Lower lobe of right lung (tissue), 2 donors: ENCODE results near the gene GNMT. TPM values are rescaled to one million over a fixed set of nuclear protein-coding genes. Genes with fewer than 3 reads are reported as not detected.
A peak's percentile ranks its signal among the peaks of the same experiment; 100 is the strongest.

Experiments
- ATAC-seq, 2 donors: fragments of 200-7000 bp; cut with Tn5 transposase; one replicate each; pipeline ENCODE4 v1.9.1; 2020 to 2022; ENCODE audit warnings: mild to moderate bottlenecking in 2 of 2, moderate library complexity in 2 of 2
- DNase-seq: peaks from one replicate; pipeline ENCODE4 v3.0.0-alpha.2; 2020
- H3K27ac ChIP-seq: fragments of 200-600 bp; one replicate; pipeline ENCODE4 v1.8.0; 2022
- H3K27me3 ChIP-seq: fragments of 200-600 bp; one replicate; pipeline ENCODE4 v1.8.0; 2022; ENCODE audit warnings: low read depth
- H3K36me3 ChIP-seq: fragments of 200-600 bp; one replicate; pipeline ENCODE4 v1.8.0; 2022; ENCODE audit warnings: mild to moderate bottlenecking
- H3K4me1 ChIP-seq: fragments of 200-600 bp; one replicate; pipeline ENCODE4 v1.8.0; 2022
- H3K4me3 ChIP-seq: fragments of 200-600 bp; one replicate; pipeline ENCODE4 v1.8.0; 2022; ENCODE audit warnings: mild to moderate bottlenecking
- H3K9me3 ChIP-seq: fragments of 200-600 bp; one replicate; pipeline ENCODE4 v1.8.0; 2022
- CTCF ChIP-seq: fragments of 200-600 bp; IDR thresholded peaks from one replicate; pipeline ENCODE4 v1.8.0; 2022; ENCODE audit warnings: antibody characterized with exemption, mild to moderate bottlenecking
- intact Hi-C: fragments of 100-400 bp; cut with DNase I; formaldehyde crosslinking; loops from one replicate; pipeline ENCODE4 v1.11.0; 2022
- long read RNA-seq: library from polyadenylated mRNA; unstranded; transcript quantifications from one replicate; pipeline ENCODE4 v2.0.0, GENCODE V29; 2021
- total RNA-seq: library from RNA; stranded (reverse); fragmentation: NEBNext Ultra II Directional; extraction: Animal tissue kit (Norgen Biotek cat#: 25700); gene quantifications from one replicate; pipeline ENCODE4 v1.2.1, GENCODE V29; 2021
- donor health status: DM: no; HTN: yes; CAD: no; lungs with severe emphysema.

The GNMT gene
- total RNA-seq, result 2.4 TPM
- long read RNA-seq, partial matches to known transcripts, result 1 of 2 reads
- long read RNA-seq, other reads (novel, unspliced or antisense), result 0 of 2 reads

GRCh38 chr6:42960243-42961019 lies at the start of gene GNMT:
GNMT (plus strand) TSS chr6:42960754; CDS start chr6:42960768, 14 bp downstream.
- intact Hi-C loops, result no loop called here
- H3K27me3 ChIP-seq, result no peaks in the 10 kb centered on the region
- H3K4me1 ChIP-seq, result peaks cover 19% of the 10 kb centered on the region
- peak within 1 kb of the TSS; percentile 62 for H3K4me3 ChIP-seq
- DNase-seq, result peak; percentile 88
- H3K9me3 ChIP-seq, result no peaks in the 10 kb centered on the region
- H3K27ac ChIP-seq, result peak within 1 kb of the TSS; percentile 64
- peaks cover 27% of the 10 kb centered on the region for H3K36me3 ChIP-seq
- ATAC-seq, result peak; percentile 95 to 98
- TF ChIP-seq CTCF, result no peak

GRCh38 chr6:42911171-42912021 lies 49.2 kb upstream of the GNMT start:
- DNase-seq, result no peak
- TF ChIP-seq CTCF, result no peak
- H3K4me1 ChIP-seq, result peaks cover 10% of the 10 kb centered on the region
- peak overlapping the region; percentile 34 for H3K4me3 ChIP-seq
- no peaks in the 10 kb centered on the region for H3K36me3 ChIP-seq
- H3K27ac ChIP-seq, result no peak overlapping the region
- peak; percentile 38 to 52 for ATAC-seq
- no peaks in the 10 kb centered on the region for H3K9me3 ChIP-seq
- H3K27me3 ChIP-seq, result peaks cover 10% of the 10 kb centered on the region
- intact Hi-C loops, result no loop called here

GRCh38 chr6:42914546-42914945 lies 46.0 kb upstream of the GNMT start:
- Histone ChIP-seq H3K9me3 (no peaks in the 10 kb centered on the region), H3K4me1 (peaks cover 10% of the 10 kb centered on the region), H3K27me3 (peaks cover 10% of the 10 kb centered on the region), H3K4me3 (no peak overlapping the region), H3K27ac (no peak overlapping the region), H3K36me3 (no peaks in the 10 kb centered on the region)
- no peak for DNase-seq
- intact Hi-C loops, result no loop called here
- ATAC-seq, result no peak
- TF ChIP-seq CTCF, result no peak

- intact Hi-C loops, result no loop called here
- no peak for TF ChIP-seq CTCF
- ATAC-seq (no peak), DNase-seq (no peak)
- Histone ChIP-seq H3K27me3 (peaks cover 10% of the 10 kb centered on the region), H3K9me3 (no peaks in the 10 kb centered on the region), H3K27ac (no peak within 1 kb of the TSS), H3K36me3 (no peaks in the 10 kb centered on the region), H3K4me3 (no peak within 1 kb of the TSS), H3K4me1 (peaks cover 10% of the 10 kb centered on the region)
These were observed 44.8 kb upstream of the GNMT start, which contains the start of gene PTCRA for GRCh38 chr6:42915732-42916131. PTCRA (plus strand) TSS chr6:42916053; CDS start chr6:42916070, 17 bp downstream.

- H3K4me1 ChIP-seq, result peaks cover 7% of the 10 kb centered on the region
- H3K9me3 ChIP-seq, result no peaks in the 10 kb centered on the region
- no peak overlapping the region for H3K4me3 ChIP-seq
- no peak for TF ChIP-seq CTCF
- ATAC-seq, result no peak
- no peak overlapping the region for H3K27ac ChIP-seq
- H3K27me3 ChIP-seq, result peaks cover 7% of the 10 kb centered on the region
- H3K36me3 ChIP-seq, result no peaks in the 10 kb centered on the region
- no peak for DNase-seq
- intact Hi-C loops, result no loop called here
These were observed 44.3 kb upstream of the GNMT start for GRCh38 chr6:42916288-42916687.
